ENCODE measurements around the gene B4GALT1. TPM values are rescaled to one million over a fixed set of nuclear protein-coding genes. Genes with fewer than 3 reads are reported as not detected.

Gene B4GALT1
- total RNA-seq, 4 donors from 2014 or later = 42.3 to 60.4 (median 47.9) TPM

DNA sequence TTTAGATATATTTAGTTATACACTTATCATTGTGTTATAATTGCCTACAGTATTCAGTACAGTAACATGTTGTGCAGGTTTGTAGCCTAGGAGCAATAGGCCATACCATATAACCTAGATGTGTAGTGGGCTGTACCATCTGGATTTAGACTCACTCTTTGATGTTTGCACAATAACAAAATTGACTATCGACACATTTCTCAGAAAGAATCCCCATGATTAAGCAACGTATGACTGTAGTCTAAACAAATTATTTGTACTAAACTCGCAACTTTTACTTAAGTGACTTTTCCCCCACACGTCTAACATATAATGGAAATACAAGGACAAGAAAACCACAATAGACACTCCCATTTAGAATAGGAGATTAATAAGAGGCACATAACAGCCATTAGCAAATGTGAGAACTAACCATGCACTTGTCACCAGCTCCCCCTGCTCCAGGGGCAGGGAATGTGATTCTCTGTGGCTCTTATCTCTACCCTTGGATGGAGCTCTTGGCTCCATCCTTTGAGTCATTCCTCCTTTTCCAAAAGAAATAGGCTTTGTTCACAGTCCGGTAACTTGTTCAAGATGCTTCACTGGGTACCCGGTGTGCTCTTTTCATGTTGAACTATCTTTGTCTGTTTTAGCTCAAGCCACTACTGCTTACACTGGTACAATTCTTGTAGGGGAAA, 8.7 kb upstream of the B4GALT1 start:
- Histone ChIP-seq H3K4me3 (no peak overlapping the region), H3K4me1 (peaks cover 0 to 4% (median 0%) of the 10 kb centered on the region in 3 donors), H3K27ac (no peak overlapping the region), H3K36me3 (no peaks in the 10 kb centered on the region), H3K27me3 (no peaks in the 10 kb centered on the region), H3K9me3 (no peaks in the 10 kb centered on the region)
- no peak for DNase-seq
- WGBS, 2 donors = 78 to 83% methylated on average over 6 of the region's 6 CpGs
- TF ChIP-seq POLR2A (IDR thresholded peaks at IDR 0.05) = no peak
- TF ChIP-seq, protein P1, sequence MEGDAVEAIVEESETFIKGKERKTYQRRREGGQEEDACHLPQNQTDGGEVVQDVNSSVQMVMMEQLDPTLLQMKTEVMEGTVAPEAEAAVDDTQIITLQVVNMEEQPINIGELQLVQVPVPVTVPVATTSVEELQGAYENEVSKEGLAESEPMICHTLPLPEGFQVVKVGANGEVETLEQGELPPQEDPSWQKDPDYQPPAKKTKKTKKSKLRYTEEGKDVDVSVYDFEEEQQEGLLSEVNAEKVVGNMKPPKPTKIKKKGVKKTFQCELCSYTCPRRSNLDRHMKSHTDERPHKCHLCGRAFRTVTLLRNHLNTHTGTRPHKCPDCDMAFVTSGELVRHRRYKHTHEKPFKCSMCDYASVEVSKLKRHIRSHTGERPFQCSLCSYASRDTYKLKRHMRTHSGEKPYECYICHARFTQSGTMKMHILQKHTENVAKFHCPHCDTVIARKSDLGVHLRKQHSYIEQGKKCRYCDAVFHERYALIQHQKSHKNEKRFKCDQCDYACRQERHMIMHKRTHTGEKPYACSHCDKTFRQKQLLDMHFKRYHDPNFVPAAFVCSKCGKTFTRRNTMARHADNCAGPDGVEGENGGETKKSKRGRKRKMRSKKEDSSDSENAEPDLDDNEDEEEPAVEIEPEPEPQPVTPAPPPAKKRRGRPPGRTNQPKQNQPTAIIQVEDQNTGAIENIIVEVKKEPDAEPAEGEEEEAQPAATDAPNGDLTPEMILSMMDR (IDR thresholded peaks at IDR 0.05) = no peak
- intact Hi-C loops (cut with DNase I) = loop anchor here (10.0 kb wide), 1 partner anchor 91 kb away; no protein-coding TSS in a partner anchor

DNA sequence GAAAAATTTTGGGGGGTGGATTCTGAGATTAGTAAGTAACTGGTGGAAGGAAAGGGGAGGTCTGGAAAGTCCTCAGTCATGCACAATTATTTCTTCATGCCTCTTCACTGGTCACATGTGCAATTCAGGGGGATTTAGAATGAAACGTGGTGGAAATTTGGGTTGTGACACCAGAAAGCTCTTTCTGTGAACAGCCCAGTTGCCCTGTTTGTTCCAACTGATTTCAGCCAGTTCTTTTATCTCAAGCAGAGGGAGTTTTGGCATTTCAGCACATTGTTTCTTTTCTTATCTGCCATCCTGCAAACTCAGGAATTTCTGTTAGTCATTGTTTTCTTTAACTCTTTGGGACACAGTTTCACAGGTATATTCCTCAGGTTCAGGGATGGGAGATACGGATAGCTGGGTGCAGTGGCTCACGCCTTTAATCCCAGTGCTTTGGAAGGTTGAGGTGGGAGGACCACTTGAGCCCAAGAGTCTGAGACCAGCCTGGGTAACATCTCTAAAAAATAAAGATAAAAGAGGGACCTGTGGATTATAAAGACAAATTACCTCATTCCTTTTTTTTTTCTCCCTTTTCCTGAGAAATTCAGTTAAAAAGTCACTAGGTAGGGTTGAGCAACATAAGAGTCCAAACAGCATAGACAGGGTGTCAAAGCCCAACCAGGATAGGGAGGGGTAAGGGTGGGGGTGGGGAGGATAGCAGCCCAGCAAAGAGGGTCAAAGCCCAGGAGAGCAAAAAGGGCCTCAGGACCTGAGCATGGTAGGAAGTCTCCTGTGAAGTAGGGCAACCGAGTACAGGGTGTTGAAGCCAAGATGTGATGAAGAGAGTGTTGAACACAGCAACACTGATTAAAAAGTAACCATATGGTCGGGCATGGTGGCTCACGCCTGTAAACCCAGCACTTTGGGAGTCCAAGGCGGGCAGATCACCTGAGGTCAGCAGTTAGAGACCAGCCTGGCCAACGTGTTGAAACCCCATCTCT, 5.4 kb upstream of the B4GALT1 start:
- WGBS, 2 donors = 70 to 85% methylated on average over 8 of the region's 8 CpGs
- DNase-seq = no peak
- H3K4me1 ChIP-seq = peaks cover 7 to 27% (median 11%) of the 10 kb centered on the region in 3 donors
- no peaks in the 10 kb centered on the region for H3K9me3 ChIP-seq
- intact Hi-C loops (cut with DNase I) = loop anchor here (10.0 kb wide), 1 partner anchor 88 kb away; no protein-coding TSS in a partner anchor
- no peaks in the 10 kb centered on the region for H3K27me3 ChIP-seq
- H3K36me3 ChIP-seq = no peaks in the 10 kb centered on the region
- TF ChIP-seq, protein P1 (IDR thresholded peaks at IDR 0.05) = no peak
- no peak for TF ChIP-seq POLR2A (IDR thresholded peaks at IDR 0.05)
- H3K4me3 ChIP-seq = no peak overlapping the region
- H3K27ac ChIP-seq = peak overlapping the region in 1 of 4 donors; percentile 17

DNA sequence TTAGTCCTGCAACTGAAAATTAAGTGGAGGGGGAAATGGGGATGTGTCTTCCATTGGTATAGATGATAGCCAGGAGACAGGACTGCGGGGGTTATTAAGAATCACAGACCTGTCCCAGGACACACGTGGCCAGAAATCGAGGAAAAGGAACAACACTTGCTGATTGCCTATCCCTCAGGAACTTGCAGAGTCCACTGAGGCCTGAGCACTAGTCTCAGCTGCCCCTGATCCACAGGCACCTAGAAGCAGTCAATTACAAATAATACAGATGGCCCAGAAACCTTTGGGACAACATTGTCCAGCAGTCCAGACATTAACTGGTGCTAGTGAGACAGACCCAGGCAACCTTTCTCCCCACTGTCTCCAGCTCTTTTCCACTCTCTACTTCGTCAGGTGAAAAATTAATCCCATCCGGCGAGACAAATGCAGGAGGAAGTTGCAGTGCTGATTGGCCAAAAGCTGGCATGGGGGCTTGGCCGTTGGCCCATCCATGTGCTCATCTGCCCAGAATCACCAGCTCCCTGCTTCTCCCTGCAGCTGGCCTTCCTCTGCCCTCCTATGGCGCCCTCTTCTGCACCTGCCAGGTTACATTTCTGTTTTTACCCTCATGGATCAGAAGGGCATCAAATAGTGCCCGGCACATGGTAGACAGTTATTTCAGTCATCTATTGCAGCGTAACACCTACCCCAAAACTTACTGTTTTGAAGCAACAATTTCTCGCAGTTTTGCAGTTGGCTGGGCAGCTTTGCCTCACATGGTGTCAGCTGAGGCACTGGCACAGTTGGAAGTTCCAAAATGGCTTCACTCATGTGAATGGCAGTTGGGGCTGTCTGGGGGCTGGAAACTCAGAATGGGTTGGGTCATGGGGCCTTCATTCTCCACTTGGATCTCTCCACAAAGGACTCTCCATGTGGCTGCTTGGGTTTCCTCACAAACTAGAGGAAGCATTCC, 3.6 kb upstream of the B4GALT1 start:
- 58 to 59% methylated on average over 10 to 11 of the region's 11 CpGs for WGBS, 2 donors
- Histone ChIP-seq H3K9me3 (no peaks in the 10 kb centered on the region), H3K36me3 (no peaks in the 10 kb centered on the region)

DNA sequence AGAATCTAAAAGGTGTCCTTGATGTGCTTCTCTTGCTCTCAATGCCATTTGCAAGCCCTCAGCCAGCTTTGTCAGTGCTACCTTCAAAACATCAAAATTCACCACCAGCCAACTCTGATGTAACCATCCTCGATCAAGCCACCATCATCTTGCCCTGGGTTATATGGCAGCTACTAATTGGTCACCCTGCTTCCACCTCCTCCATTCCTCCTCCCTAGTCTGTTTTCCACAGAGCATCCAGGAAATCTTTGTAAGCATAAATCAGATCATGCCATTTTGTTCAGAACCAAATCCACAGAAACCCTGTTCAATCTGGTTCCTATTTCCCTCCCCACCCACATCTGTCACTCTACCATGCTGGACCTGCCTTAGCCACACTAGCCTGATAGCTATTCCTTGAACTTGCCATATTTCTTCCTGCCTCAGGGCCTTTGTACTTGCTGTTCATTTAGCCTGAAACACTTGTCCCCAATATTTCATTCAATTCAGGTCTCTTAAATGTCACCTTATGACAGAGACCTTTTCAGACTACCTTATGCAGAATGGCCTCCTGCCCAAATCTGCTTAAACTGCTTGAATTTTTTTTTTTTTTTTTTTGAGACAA, 1.9 kb upstream of the B4GALT1 start:
- peak overlapping the region; percentile 97 to 99 (median 98) for H3K27ac ChIP-seq
- H3K4me1 ChIP-seq = peaks cover 23 to 52% (median 24%) of the 10 kb centered on the region in 3 donors
- 54 to 68% methylated on average over 1 of the region's 1 CpG for WGBS, 2 donors
- no peak for DNase-seq
- TF ChIP-seq, protein P1 (IDR thresholded peaks at IDR 0.05) = no peak
- TF ChIP-seq POLR2A (IDR thresholded peaks at IDR 0.05) = no peak
- no peak overlapping the region for H3K4me3 ChIP-seq
- no peaks in the 10 kb centered on the region for H3K9me3 ChIP-seq
- no peaks in the 10 kb centered on the region for H3K36me3 ChIP-seq
- intact Hi-C loops (cut with DNase I) = no loop called here
- H3K27me3 ChIP-seq = no peaks in the 10 kb centered on the region

More for the DNA sequence above, 3.6 kb upstream of the B4GALT1 start:
- intact Hi-C loops (cut with DNase I) = loop anchor here (10.0 kb wide), 1 partner anchor 86 kb away; no protein-coding TSS in a partner anchor
- H3K4me3 ChIP-seq = no peak overlapping the region
- no peaks in the 10 kb centered on the region for H3K27me3 ChIP-seq
- no peak for DNase-seq
- H3K4me1 ChIP-seq = peaks cover 9 to 35% (median 11%) of the 10 kb centered on the region in 3 donors
- no peak overlapping the region for H3K27ac ChIP-seq
- TF ChIP-seq, protein P1 (IDR thresholded peaks at IDR 0.05) = peak in 5 of 6 experiments; percentile 31 to 67 (median 51)
- no peak for TF ChIP-seq POLR2A (IDR thresholded peaks at IDR 0.05)
